Measurements from ENCODE around the gene GLI3. TPM values are rescaled to one million over a fixed set of nuclear protein-coding genes. Genes with fewer than 3 reads are reported as not detected.

Gene GLI3
- total and polyA plus RNA-seq, 3 experiments from 2014 or later: 0.16 to 0.46 (median 0.44) TPM

GRCh38 chr7:41977151-41977651 is 259.8 kb downstream of the GLI3 start:
- POLR2A ChIA-PET: no interaction called here
- Mint-ChIP-seq H3K4me1 (no peaks in the 10 kb centered on the region), H3K36me3 (no peaks in the 10 kb centered on the region), H3K27me3 (peaks cover 2 to 5% of the 10 kb centered on the region in 2 donors), H3K27ac (no peak overlapping the region), H3K4me3 (no peak overlapping the region), H3K9me3 (peaks cover 0 to 2% (median 0%) of the 10 kb centered on the region in 5 donors)
- DNase-seq: no peak
- Histone ChIP-seq H3K4me1 (ENCODE audit: insufficient read depth, low read length) (no peaks in the 10 kb centered on the region), H3K9me3 (ENCODE audit: low read length) (no peaks in the 10 kb centered on the region), H3K4me3 (ENCODE audit: low read length) (no peak overlapping the region), H3K36me3 (ENCODE audit: insufficient read depth, low read length) (no peaks in the 10 kb centered on the region), H3K27me3 (ENCODE audit: insufficient read depth, low read length, poor library complexity, severe bottlenecking) (no peaks in the 10 kb centered on the region), H3K27ac (ENCODE audit: low read depth, low read length) (no peak overlapping the region)
- CTCF ChIA-PET: interaction anchor here (1.2 kb wide), 1 partner anchor 36 kb away, joined by 5 read pairs; no protein-coding TSS in a partner anchor

- H3K36me3 ChIP-seq (ENCODE audit: insufficient read depth, low read length): no peaks in the 10 kb centered on the region
- no peaks in the 10 kb centered on the region for H3K27me3 ChIP-seq (ENCODE audit: insufficient read depth, low read length, poor library complexity, severe bottlenecking)
- no peak overlapping the region for H3K4me3 ChIP-seq (ENCODE audit: low read length)
- H3K27ac ChIP-seq (ENCODE audit: low read depth, low read length): no peak overlapping the region
- H3K9me3 ChIP-seq (ENCODE audit: low read length): no peaks in the 10 kb centered on the region
- POLR2A ChIA-PET: no interaction called here
- no peaks in the 10 kb centered on the region for H3K4me1 ChIP-seq (ENCODE audit: insufficient read depth, low read length)
- H3K27ac Mint-ChIP-seq: no peak overlapping the region
- H3K4me1 Mint-ChIP-seq: no peaks in the 10 kb centered on the region
- H3K4me3 Mint-ChIP-seq: no peak overlapping the region
- no peak for DNase-seq
- no peaks in the 10 kb centered on the region for H3K36me3 Mint-ChIP-seq
- H3K9me3 Mint-ChIP-seq: no peaks in the 10 kb centered on the region
- CTCF ChIA-PET: no interaction called here
- H3K27me3 Mint-ChIP-seq: peaks cover 2 to 5% of the 10 kb centered on the region in 2 donors
Measured at GRCh38 chr7:41976411-41976810, 260.6 kb downstream of the GLI3 start.

- H3K4me1 Mint-ChIP-seq: no peaks in the 10 kb centered on the region
- no peaks in the 10 kb centered on the region for H3K9me3 Mint-ChIP-seq
- no peak overlapping the region for H3K4me3 Mint-ChIP-seq
Measured at GRCh38 chr7:41975849-41976248, 261.2 kb downstream of the GLI3 start.

DNA sequence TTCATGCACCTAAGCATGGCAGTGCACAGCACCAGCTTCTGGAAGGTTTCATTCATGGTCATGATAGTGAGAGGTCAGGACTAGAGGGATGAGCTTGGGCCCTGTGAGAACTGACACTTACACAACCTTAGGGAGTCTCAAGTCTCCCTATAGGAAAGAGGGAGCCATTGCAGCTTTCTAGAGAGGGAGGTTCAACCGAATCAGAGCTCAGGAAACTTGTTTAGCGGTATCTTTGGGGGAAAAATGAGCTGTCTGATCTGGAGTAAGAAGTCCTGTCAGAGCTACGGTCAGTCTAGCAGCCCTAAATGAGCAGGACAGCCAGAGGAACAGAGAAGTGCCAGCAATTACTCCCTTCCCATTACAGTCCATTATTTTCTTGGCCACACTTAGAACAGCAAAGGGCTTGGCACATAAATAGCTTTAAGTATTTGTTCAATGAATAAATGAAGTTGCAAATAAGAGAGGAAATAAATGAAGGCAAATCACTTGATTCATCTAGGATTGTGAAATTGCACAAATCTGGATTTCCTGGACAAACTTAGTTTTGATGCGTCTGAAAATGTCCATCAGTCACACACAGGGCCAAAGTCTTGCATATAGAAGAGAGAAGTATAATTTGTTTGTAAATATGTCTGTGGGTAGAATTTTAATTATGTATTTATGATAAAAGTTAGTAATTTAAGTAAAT is 262.0 kb downstream of the GLI3 start:
- no peak overlapping the region for H3K4me3 Mint-ChIP-seq
- POLR2A ChIA-PET: no interaction called here
- CTCF ChIA-PET: no interaction called here
- H3K36me3 Mint-ChIP-seq: no peaks in the 10 kb centered on the region
- Histone ChIP-seq H3K9me3 (ENCODE audit: low read length) (no peaks in the 10 kb centered on the region), H3K36me3 (ENCODE audit: insufficient read depth, low read length) (no peaks in the 10 kb centered on the region), H3K4me3 (ENCODE audit: low read length) (no peak overlapping the region), H3K4me1 (ENCODE audit: insufficient read depth, low read length) (no peaks in the 10 kb centered on the region), H3K27me3 (ENCODE audit: insufficient read depth, low read length, poor library complexity, severe bottlenecking) (no peaks in the 10 kb centered on the region), H3K27ac (ENCODE audit: low read depth, low read length) (no peak overlapping the region)
- no peaks in the 10 kb centered on the region for H3K9me3 Mint-ChIP-seq
- DNase-seq: no peak
- peaks cover 0 to 6% of the 10 kb centered on the region in 2 donors for H3K27me3 Mint-ChIP-seq
- H3K27ac Mint-ChIP-seq: no peak overlapping the region
- H3K4me1 Mint-ChIP-seq: no peaks in the 10 kb centered on the region

More at GRCh38 chr7:41975849-41976248, 261.2 kb downstream of the GLI3 start:
- H3K4me1 ChIP-seq (ENCODE audit: insufficient read depth, low read length): no peaks in the 10 kb centered on the region
- H3K27ac ChIP-seq (ENCODE audit: low read depth, low read length): no peak overlapping the region
- H3K4me3 ChIP-seq (ENCODE audit: low read length): no peak overlapping the region
- Mint-ChIP-seq H3K27me3 (peaks cover 2 to 6% of the 10 kb centered on the region in 2 donors), H3K36me3 (no peaks in the 10 kb centered on the region), H3K27ac (no peak overlapping the region)
- H3K9me3 ChIP-seq (ENCODE audit: low read length): no peaks in the 10 kb centered on the region
- DNase-seq: no peak
- ChIA-PET POLR2A (no interaction called here), CTCF (no interaction called here)
- no peaks in the 10 kb centered on the region for H3K36me3 ChIP-seq (ENCODE audit: insufficient read depth, low read length)
- H3K27me3 ChIP-seq (ENCODE audit: insufficient read depth, low read length, poor library complexity, severe bottlenecking): no peaks in the 10 kb centered on the region

DNA sequence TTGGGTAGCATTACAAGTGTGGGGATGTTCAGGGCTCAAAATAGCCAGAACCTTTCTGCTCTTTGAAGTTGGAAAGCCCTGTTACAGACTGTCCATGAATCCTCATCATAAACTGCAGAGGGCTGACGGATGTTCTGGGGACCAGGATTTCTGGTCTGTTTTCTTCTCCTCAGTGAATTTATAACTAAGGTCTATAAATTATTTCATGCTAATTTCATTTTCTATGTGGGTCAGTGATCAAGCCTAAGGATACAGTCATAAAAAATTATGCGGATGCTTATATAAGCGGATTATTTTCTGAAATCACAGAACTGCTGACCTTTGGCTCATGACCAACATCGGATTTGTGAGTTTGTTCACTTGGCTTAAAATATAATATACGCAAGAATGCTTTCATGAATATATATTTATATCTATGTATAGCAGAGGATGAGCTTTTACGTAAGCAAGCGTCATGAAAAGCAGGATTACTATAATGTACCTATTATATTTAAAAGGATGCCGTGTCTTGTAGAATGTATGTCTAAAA is 263.7 kb downstream of the GLI3 start:
- DNase-seq: no peak
- CTCF ChIA-PET: no interaction called here
- H3K4me1 ChIP-seq (ENCODE audit: insufficient read depth, low read length): no peaks in the 10 kb centered on the region
- H3K27me3 Mint-ChIP-seq: peaks cover 0 to 4% of the 10 kb centered on the region in 2 donors
- no peaks in the 10 kb centered on the region for H3K4me1 Mint-ChIP-seq
- H3K36me3 Mint-ChIP-seq: no peaks in the 10 kb centered on the region
- no peak overlapping the region for H3K27ac ChIP-seq (ENCODE audit: low read depth, low read length)
- no peaks in the 10 kb centered on the region for H3K9me3 Mint-ChIP-seq
- POLR2A ChIA-PET: no interaction called here
- H3K4me3 Mint-ChIP-seq: no peak overlapping the region
- no peak overlapping the region for H3K4me3 ChIP-seq (ENCODE audit: low read length)
- H3K27ac Mint-ChIP-seq: no peak overlapping the region
- H3K36me3 ChIP-seq (ENCODE audit: insufficient read depth, low read length): no peaks in the 10 kb centered on the region
- no peaks in the 10 kb centered on the region for H3K9me3 ChIP-seq (ENCODE audit: low read length)
- H3K27me3 ChIP-seq (ENCODE audit: insufficient read depth, low read length, poor library complexity, severe bottlenecking): no peaks in the 10 kb centered on the region

- Histone ChIP-seq H3K4me1 (ENCODE audit: insufficient read depth, low read length) (no peaks in the 10 kb centered on the region), H3K36me3 (ENCODE audit: insufficient read depth, low read length) (no peaks in the 10 kb centered on the region), H3K4me3 (ENCODE audit: low read length) (no peak overlapping the region), H3K27me3 (ENCODE audit: insufficient read depth, low read length, poor library complexity, severe bottlenecking) (no peaks in the 10 kb centered on the region), H3K27ac (ENCODE audit: low read depth, low read length) (no peak overlapping the region), H3K9me3 (ENCODE audit: low read length) (no peaks in the 10 kb centered on the region)
- Mint-ChIP-seq H3K9me3 (no peaks in the 10 kb centered on the region), H3K36me3 (no peaks in the 10 kb centered on the region), H3K27me3 (peaks cover 0 to 4% of the 10 kb centered on the region in 2 donors), H3K4me1 (no peaks in the 10 kb centered on the region), H3K4me3 (no peak overlapping the region), H3K27ac (no peak overlapping the region)
- CTCF ChIA-PET: no interaction called here
- DNase-seq: no peak
- POLR2A ChIA-PET: no interaction called here
Measured at GRCh38 chr7:41972776-41973175, 264.2 kb downstream of the GLI3 start.

DNA sequence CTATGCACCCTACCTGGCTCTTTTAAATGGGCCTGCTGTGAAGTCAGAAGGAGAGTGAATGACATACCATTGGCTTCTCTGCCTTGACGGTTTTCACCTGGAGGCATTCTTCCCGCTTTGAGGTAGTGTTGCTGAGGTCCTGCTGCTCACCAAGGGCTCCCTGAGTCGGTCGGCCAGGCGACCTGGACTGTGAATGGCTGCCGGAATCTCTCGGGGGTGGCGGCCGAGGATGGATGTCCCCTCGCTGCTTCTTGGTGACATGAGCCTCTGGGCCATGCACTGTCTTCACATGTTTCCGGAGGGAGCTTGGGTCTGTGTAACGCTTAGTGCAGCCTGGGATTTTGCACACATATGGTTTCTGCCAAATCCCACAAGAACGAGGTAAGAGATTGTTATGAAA is 264.7 kb downstream of the GLI3 start:
- Mint-ChIP-seq H3K9me3 (no peaks in the 10 kb centered on the region), H3K4me3 (no peak overlapping the region), H3K27me3 (peaks cover 0 to 4% of the 10 kb centered on the region in 2 donors), H3K36me3 (no peaks in the 10 kb centered on the region), H3K4me1 (no peaks in the 10 kb centered on the region), H3K27ac (no peak overlapping the region)
- ChIA-PET POLR2A (no interaction called here), CTCF (no interaction called here)
- no peak overlapping the region for H3K4me3 ChIP-seq (ENCODE audit: low read length)
- H3K36me3 ChIP-seq (ENCODE audit: insufficient read depth, low read length): no peaks in the 10 kb centered on the region
- no peaks in the 10 kb centered on the region for H3K27me3 ChIP-seq (ENCODE audit: insufficient read depth, low read length, poor library complexity, severe bottlenecking)
- DNase-seq: no peak
- H3K4me1 ChIP-seq (ENCODE audit: insufficient read depth, low read length): no peaks in the 10 kb centered on the region
- no peak overlapping the region for H3K27ac ChIP-seq (ENCODE audit: low read depth, low read length)
- no peaks in the 10 kb centered on the region for H3K9me3 ChIP-seq (ENCODE audit: low read length)

DNA sequence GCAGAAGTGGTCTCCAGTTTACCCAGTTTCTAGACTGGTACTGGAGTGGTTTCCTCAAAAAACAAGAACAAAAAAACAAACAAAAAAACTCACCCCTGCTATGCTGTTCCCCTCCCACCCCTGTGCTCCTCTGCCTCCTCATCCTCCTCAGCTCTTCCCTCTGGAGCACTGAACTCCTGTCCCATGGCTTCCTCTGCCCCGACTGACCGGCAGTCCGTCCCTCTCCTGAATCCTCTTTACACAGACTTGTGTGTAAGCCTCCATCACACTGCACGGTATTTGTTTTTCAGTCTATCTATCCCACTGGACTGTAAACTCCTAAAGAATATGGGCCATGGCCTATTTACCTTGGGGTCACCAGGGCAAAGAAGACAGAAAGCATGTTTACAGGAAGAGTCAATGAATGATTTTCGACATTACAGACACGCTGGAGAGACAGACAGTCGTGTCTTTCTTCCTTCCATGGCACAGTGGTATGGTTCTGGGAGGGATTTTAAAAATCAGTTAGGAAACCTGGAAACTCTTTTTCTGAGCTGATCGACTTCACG is 265.3 kb downstream of the GLI3 start:
- H3K4me1 Mint-ChIP-seq: no peaks in the 10 kb centered on the region
- Histone ChIP-seq H3K4me1 (ENCODE audit: insufficient read depth, low read length) (no peaks in the 10 kb centered on the region), H3K9me3 (ENCODE audit: low read length) (no peaks in the 10 kb centered on the region), H3K27ac (ENCODE audit: low read depth, low read length) (no peak overlapping the region), H3K4me3 (ENCODE audit: low read length) (no peak overlapping the region), H3K27me3 (ENCODE audit: insufficient read depth, low read length, poor library complexity, severe bottlenecking) (no peaks in the 10 kb centered on the region), H3K36me3 (ENCODE audit: insufficient read depth, low read length) (no peaks in the 10 kb centered on the region)
- H3K4me3 Mint-ChIP-seq: no peak overlapping the region
- H3K9me3 Mint-ChIP-seq: no peaks in the 10 kb centered on the region
- no peaks in the 10 kb centered on the region for H3K36me3 Mint-ChIP-seq
- POLR2A ChIA-PET: no interaction called here
- no peak for DNase-seq
- peaks cover 0 to 4% of the 10 kb centered on the region in 2 donors for H3K27me3 Mint-ChIP-seq
- H3K27ac Mint-ChIP-seq: no peak overlapping the region
- CTCF ChIA-PET: no interaction called here

Measured in CD8-positive, alpha-beta memory T cell (primary cell).